Fibroblast of the conjunctiva (primary cell): ENCODE data around the gene DSG2.
"Not testable (repeated sequence)": the region's sequence is repeated elsewhere in the genome, so short reads cannot be mapped to it uniquely, and the experiment has no call there.

ENCODE experiments used
- DNase-seq: peaks from one replicate; pipeline ENCODE4 v3.0.0-alpha.2; 2010; ENCODE audit warnings: low read depth

DSG2 gene

GRCh38 chr18:31500051-31500688, 2.2 kb downstream of the DSG2 start:
- no peak for DNase-seq

GRCh38 chr18:31503011-31503410, 5.0 kb downstream of the DSG2 start:
- DNase-seq: no peak

DNA sequence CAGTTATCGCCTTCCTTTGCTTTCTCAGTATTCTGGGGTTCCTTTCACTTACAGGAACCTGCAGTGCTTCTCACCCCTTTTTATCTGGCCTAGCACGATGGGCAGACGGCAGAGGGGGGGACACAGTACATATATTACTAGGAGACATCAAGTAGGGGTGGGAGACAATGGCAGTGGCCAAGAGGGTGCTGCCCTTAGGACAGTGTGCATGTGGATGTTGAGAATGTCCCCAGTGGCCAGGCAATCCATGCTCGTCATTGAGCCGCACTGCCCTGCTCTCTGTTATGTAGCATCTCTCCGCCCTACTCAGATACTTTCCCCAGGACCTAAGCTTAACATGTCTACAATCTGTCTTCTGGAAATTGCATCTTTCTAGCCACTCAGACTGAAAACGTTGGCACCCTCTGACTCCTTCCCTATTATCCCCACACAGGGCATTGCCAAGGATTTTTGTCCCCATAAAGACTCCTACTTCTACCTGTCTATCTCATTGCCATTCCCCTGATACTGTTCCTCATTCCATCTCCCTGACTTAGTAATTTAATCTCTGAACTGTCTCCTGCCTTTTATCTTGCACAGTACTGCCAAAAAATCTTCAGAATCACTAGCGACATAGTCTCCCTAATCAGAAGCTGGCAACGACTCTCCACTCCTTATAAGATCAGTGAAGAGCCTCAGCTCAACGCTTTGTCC, 6.6 kb downstream of the DSG2 start:
- DNase-seq: no peak

GRCh38 chr18:31505156-31505555, 7.2 kb downstream of the DSG2 start:
- DNase-seq: no peak

DNA sequence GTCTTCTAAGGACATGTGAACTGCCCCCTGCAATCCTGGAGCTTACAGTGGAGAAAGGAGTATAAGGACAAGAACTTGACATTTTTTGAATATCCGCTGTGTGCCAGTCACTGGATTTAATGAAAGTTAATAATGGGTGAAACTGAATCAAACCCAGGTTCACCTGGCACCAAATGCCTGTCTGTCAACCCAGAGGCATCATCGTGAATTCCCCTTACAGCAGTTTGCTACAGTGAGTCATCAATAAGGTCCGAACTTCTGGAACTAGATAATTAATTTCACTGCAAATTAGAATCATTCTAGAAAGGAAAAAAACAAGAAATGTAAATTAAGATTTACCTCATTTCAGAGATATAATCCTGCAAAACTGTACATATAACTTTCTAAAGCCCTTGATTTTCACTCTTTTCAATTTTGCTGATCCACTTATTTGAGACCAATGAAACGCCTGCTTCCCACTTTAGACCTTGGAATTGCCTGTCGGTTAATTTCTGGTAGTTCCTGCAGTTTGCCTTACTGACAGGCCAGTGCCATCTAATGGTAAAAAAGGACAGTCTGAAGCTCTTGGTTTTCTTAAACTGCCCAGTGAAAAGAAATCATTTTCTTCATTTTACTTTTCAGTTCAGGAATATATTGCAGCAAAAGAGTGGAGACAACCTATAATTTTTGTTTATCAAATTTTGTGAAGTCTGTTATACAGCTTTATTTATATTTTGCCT, 8.2 kb downstream of the DSG2 start:
- DNase-seq: no peak

DNA sequence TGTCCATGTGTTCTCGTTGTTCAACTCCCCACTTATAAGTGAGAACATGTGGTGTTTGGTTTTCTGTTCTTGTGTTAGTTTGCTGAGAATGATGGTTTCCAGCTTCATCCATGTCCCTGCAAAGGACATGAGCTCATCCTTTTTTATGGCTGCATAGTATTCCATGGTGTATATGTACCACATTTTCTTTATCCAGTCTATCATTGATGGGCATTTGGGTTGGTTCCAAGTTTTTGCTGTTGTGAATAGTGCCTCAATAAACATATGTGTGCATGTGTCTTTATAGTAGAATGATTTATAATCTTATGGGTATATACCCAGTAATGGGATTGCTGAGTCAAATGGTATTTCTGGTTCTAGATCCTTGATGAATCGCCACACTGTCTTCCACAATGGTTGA, 9.1 kb downstream of the DSG2 start:
- not testable (repeated sequence) for DNase-seq

- no peak for DNase-seq
Measured at GRCh38 chr18:31508781-31509180, 10.8 kb downstream of the DSG2 start.

DNA sequence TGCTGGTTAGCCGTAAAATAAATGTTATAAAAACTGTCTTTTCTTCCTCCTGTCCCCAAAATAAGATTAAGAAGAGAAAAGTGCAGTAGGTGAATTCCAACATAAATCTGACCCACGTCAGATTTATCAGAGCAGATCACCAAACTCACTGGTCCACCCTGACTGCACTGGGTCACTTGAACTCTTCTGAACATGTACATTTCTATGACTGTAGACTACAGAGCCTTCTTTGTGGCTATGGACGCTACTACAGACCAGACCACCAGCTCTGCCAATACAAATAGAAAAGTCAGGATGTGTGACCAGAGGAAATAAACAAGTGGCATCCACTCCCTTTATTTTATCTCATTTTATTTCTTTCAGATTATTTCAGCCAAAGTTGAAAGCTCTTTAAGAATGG, 11.6 kb downstream of the DSG2 start:
- no peak for DNase-seq

GRCh38 chr18:31510319-31510718, 12.3 kb downstream of the DSG2 start:
- no peak for DNase-seq

- DNase-seq: no peak
Measured at GRCh38 chr18:31511098-31511497, 13.1 kb downstream of the DSG2 start.

DNA sequence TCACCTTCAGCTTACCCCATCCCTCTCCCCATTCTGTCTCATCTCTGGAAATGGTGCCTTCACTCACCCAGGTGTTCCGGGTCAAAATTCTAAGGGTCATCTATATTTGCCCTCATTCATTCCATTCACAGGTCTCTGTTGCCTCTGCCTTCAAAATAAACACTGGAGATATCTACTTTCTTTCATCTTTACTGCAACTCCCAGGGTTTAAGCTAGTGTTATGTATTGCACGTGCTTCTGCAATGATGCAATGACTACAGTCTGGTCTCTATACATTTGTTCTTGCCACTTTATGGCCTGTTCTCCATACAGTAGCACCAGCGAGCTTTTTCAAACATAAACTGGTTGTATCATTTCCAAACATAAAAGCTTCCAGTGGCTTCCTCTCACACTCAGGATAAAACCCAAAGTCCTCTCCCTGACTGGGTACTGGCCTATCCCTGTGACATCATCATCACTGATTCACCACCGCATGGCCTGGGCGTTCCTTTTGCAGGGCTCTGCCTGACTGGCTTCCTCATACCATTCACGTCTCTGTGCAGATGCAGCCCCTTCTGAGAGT, 14.3 kb downstream of the DSG2 start:
- DNase-seq: no peak

DNA sequence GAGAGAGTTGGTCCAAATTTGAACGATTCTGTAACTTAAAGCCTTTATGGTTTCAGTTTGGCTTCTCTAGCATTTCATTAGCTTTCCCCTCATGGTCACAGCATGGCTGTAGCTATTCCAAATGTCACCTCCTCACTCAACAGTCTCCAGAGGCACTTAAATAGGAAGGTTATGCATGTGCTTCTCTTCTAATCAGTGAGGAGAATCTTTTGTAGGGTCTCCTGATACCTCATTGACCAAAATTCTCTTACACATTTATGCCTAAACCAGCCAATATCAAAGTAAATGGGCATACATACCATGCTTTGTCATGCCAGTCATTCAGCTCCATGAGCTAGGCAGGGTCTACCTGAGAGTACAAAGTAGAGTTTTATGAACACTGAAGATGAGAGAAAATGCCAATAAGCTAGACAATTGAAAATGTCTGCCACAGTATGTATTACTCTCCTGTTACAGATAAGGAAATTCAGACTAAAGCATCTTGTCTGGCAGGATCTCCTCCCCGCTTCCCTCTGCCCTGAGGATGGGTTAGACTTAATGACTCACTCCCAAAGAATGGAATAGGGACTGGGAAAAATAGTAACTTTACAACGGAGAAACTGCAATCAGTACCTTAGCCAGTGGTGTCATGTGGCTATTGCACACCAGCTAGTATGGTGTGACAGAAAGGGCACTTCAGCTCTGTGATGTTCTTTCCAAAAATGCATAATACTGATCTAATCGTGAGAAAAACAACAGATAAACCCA, 15.4 kb downstream of the DSG2 start:
- DNase-seq: no peak

GRCh38 chr18:31516437-31516836, 18.5 kb downstream of the DSG2 start:
- no peak for DNase-seq

GRCh38 chr18:31526374-31526773, 28.4 kb downstream of the DSG2 start:
- no peak for DNase-seq

DNA sequence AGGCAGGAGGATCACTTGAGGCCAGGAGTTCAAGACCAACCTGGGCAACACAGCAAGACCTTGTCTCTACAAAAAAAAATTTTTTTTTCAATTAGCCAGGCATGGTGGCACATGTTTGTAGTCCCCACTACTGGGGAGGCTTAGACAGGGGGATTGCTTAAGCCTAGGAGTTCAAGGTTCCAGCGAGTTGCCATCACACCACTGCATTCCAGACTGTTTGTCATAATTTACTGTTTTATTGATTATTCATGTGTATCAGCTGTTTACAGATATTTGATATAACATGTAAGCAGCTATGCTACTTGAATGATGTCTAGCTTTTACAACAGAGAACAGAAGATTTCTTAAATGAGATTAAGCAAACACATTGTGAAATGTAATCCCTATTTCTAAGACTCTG, 35.3 kb downstream of the DSG2 start:
- DNase-seq: no peak

- no peak for DNase-seq
Measured at GRCh38 chr18:31538837-31539236, 40.9 kb downstream of the DSG2 start.

DNA sequence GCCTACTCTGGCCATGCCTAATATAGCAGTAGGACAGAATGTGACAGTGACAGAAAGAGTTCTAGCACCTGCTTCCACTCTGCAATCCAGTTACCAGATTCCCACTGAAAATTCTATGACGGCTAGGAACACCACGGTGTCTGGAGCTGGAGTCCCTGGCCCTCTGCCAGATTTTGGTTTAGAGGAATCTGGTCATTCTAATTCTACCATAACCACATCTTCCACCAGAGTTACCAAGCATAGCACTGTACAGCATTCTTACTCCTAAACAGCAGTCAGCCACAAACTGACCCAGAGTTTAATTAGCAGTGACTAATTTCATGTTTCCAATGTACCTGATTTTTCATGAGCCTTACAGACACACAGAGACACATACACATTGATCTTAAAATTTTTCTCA, 48.5 kb downstream of the DSG2 start:
- DNase-seq: no peak

GRCh38 chr18:31548853-31549252, 50.9 kb downstream of the DSG2 start:
- DNase-seq: no peak

- DNase-seq: no peak
Measured at GRCh38 chr18:31549416-31549815, 51.4 kb downstream of the DSG2 start.

- no peak for DNase-seq
Measured at GRCh38 chr18:31551883-31552282, 53.9 kb downstream of the DSG2 start.

GRCh38 chr18:31553800-31554199, 55.8 kb downstream of the DSG2 start:
- no peak for DNase-seq

DNA sequence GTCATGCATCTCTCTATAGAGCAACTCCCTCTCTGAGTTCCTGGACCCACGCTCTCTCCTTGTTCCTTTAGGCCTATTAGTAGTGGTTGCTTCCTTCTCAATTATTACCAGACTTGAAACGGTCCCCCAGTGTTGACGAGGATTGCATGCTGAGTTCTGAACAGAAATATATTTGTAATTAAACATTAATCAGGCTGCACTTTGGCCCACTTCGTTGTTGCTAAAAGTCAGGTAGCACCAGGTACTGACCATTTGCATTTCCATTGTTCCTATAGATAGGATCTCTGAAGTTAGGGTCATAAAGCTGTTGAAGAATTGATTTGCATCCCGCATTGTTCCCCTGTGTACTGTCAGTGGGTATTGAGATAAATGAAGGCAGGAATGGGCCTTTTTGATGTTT, 56.8 kb downstream of the DSG2 start:
- no peak for DNase-seq
